Large intestine (tissue), 3 donors: ENCODE results near the gene LTBP1. TPM values are rescaled to one million over a fixed set of nuclear protein-coding genes. Genes with fewer than 3 reads are reported as not detected.

Experiments used
- DNase-seq, 2 donors: peaks; one replicate each; pipeline versions ENCODE4 v3.0.0 to v3.0.0-alpha.2; 2013
- H3K27ac ChIP-seq: one replicate; pipeline ENCODE4 v1.5.1; 2013; ENCODE audit warnings: low read length
- H3K27me3 ChIP-seq: 2 replicates; pipeline ENCODE4 v1.6.1; 2013; ENCODE audit warnings: low read length; ENCODE audit not compliant: control insufficient read depth, insufficient read depth
- H3K36me3 ChIP-seq: 2 replicates; pipeline ENCODE4 v1.6.1; 2013; ENCODE audit warnings: low read length; ENCODE audit not compliant: control insufficient read depth, insufficient read depth
- H3K4me1 ChIP-seq: one replicate; pipeline ENCODE4 v1.6.1; 2013; ENCODE audit warnings: low read length; ENCODE audit not compliant: control insufficient read depth, insufficient read depth
- H3K4me3 ChIP-seq: one replicate; pipeline ENCODE4 v1.5.1; 2013; ENCODE audit warnings: low read length
- H3K9me3 ChIP-seq: one replicate; pipeline ENCODE4 v1.6.1; 2013; ENCODE audit warnings: mild to moderate bottlenecking, low read depth, low read length, moderate library complexity; ENCODE audit not compliant: control insufficient read depth
- WGBS: methylation state at CpG from one replicate; pipeline ENCODE4 v1.1.5; 2013; ENCODE audit warnings: low lambda C conversion rate; ENCODE audit not compliant: insufficient coverage; 5-methylcytosine and 5-hydroxymethylcytosine counted together
- polyA plus RNA-seq: library from polyadenylated mRNA; unstranded; fragments of 120-200 nt; gene quantifications from one replicate; pipeline ENCODE4 v1.2.1, GENCODE V29; 2013

The LTBP1 gene
- polyA plus RNA-seq, 1 donor: 22.9 TPM

GRCh38 chr2:33022989-33023727, 76.4 kb downstream of the LTBP1 start:
- H3K4me1 ChIP-seq: peaks cover 6% of the 10 kb centered on the region
- 0% methylated on average over 2 of the region's 6 CpGs for WGBS
- no peaks in the 10 kb centered on the region for H3K27me3 ChIP-seq
- H3K27ac ChIP-seq: peak overlapping the region; percentile 15
- H3K9me3 ChIP-seq: no peaks in the 10 kb centered on the region
- H3K36me3 ChIP-seq: no peaks in the 10 kb centered on the region
- DNase-seq: peak; percentile 53 to 68
- H3K4me3 ChIP-seq: no peak overlapping the region

- no peaks in the 10 kb centered on the region for H3K9me3 ChIP-seq
- H3K4me3 ChIP-seq: no peak overlapping the region
- no CpG with 5 or more reads among the region's 2 CpGs for WGBS
- peak; percentile 35 to 43 for DNase-seq
- H3K36me3 ChIP-seq: no peaks in the 10 kb centered on the region
- no peaks in the 10 kb centered on the region for H3K27me3 ChIP-seq
- peak overlapping the region; percentile 15 for H3K27ac ChIP-seq
- H3K4me1 ChIP-seq: peaks cover 6% of the 10 kb centered on the region
Observed at GRCh38 chr2:33023728-33024500, 77.2 kb downstream of the LTBP1 start.

GRCh38 chr2:33024758-33025157, 78.0 kb downstream of the LTBP1 start:
- DNase-seq: no peak
- Histone ChIP-seq H3K4me1 (peaks cover 6% of the 10 kb centered on the region), H3K27ac (no peak overlapping the region), H3K9me3 (no peaks in the 10 kb centered on the region), H3K4me3 (no peak overlapping the region), H3K36me3 (no peaks in the 10 kb centered on the region), H3K27me3 (no peaks in the 10 kb centered on the region)
- no CpG with 5 or more reads among the region's 2 CpGs for WGBS

GRCh38 chr2:33029459-33029858, 82.7 kb downstream of the LTBP1 start:
- H3K27ac ChIP-seq: no peak overlapping the region
- H3K4me3 ChIP-seq: no peak overlapping the region
- H3K4me1 ChIP-seq: peaks cover 2% of the 10 kb centered on the region
- H3K36me3 ChIP-seq: no peaks in the 10 kb centered on the region
- DNase-seq: no peak
- WGBS: 86% methylated on average over 1 of the region's 3 CpGs
- H3K27me3 ChIP-seq: no peaks in the 10 kb centered on the region
- no peaks in the 10 kb centered on the region for H3K9me3 ChIP-seq

DNA sequence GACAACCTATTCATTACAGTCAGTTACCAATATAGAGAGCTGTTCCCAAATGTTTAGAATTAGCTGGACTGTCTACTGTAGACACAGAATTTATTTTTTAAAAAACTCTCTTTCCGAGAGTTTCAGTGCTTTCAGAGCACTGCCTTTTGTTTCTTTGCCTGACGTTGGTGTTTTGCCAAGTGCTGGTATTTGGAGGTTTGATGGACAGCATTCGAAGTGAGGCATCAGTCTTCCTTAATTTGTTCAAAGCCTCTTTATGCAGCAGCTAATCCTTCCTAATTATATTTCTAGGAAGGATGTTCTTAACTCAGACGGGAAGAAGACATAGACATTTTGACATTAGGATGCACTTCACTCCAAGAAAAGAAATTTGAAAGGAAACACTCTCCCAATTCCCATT, 83.2 kb downstream of the LTBP1 start:
- no peak for DNase-seq
- no peaks in the 10 kb centered on the region for H3K27me3 ChIP-seq
- no peak overlapping the region for H3K27ac ChIP-seq
- no CpG with 5 or more reads among the region's 4 CpGs for WGBS
- H3K36me3 ChIP-seq: no peaks in the 10 kb centered on the region
- H3K9me3 ChIP-seq: no peaks in the 10 kb centered on the region
- H3K4me3 ChIP-seq: no peak overlapping the region
- no peaks in the 10 kb centered on the region for H3K4me1 ChIP-seq

DNA sequence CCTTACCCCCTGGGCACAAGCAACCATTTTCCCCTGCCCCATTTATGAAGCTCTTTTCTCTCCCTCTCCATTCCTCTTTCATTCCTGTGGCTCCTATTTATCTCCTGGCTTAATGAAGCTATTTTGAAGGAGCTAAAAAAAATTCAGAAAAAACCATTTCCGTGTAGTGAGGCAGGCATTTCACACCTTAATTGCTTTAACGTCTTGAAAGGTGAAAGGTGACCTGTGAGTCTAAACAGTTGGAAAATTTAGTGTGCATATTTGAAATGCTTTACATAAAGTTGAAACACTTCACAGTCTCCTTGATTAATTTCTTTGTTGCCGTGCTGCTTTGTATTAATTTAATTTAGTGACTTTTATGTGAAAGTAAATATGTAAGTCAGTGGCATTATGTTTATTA, 83.6 kb downstream of the LTBP1 start:
- H3K9me3 ChIP-seq: no peaks in the 10 kb centered on the region
- no peaks in the 10 kb centered on the region for H3K4me1 ChIP-seq
- DNase-seq: no peak
- H3K27ac ChIP-seq: no peak overlapping the region
- H3K27me3 ChIP-seq: no peaks in the 10 kb centered on the region
- no peaks in the 10 kb centered on the region for H3K36me3 ChIP-seq
- WGBS: 49% methylated on average over 3 of the region's 3 CpGs
- H3K4me3 ChIP-seq: no peak overlapping the region

GRCh38 chr2:33032245-33032644, 85.5 kb downstream of the LTBP1 start:
- 33% methylated on average over 2 of the region's 2 CpGs for WGBS
- H3K27ac ChIP-seq: no peak overlapping the region
- H3K27me3 ChIP-seq: no peaks in the 10 kb centered on the region
- no peak for DNase-seq
- no peak overlapping the region for H3K4me3 ChIP-seq
- H3K9me3 ChIP-seq: no peaks in the 10 kb centered on the region
- H3K36me3 ChIP-seq: no peaks in the 10 kb centered on the region
- H3K4me1 ChIP-seq: no peaks in the 10 kb centered on the region

- Histone ChIP-seq H3K27me3 (no peaks in the 10 kb centered on the region), H3K36me3 (no peaks in the 10 kb centered on the region), H3K9me3 (no peaks in the 10 kb centered on the region), H3K27ac (no peak overlapping the region), H3K4me1 (no peaks in the 10 kb centered on the region), H3K4me3 (peak overlapping the region; percentile 20)
- no CpG with 5 or more reads among the region's 7 CpGs for WGBS
- DNase-seq: peak in 1 of 2 donors; percentile 40
Observed at GRCh38 chr2:33033606-33034081, 86.9 kb downstream of the LTBP1 start.

DNA sequence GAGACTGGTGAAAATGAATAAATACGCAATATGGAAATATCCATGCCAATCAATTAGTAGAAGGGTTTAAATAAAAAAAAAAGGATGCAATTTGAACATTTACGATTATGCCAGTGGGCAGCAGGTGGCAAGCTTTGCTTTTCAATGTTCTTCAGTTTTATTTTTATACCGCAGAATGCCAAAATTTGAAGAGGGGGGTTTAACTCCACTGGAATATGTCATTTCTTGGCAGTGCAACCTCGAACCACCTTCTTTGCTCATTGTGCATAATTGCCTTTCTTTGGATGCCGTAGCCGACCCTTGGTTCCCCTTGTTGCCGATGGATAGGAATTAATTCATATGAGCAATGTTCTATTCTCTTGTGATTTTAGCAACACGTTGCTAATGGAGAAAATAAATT, 88.0 kb downstream of the LTBP1 start:
- DNase-seq: no peak
- 86% methylated on average over 7 of the region's 8 CpGs for WGBS
- no peak overlapping the region for H3K27ac ChIP-seq
- no peaks in the 10 kb centered on the region for H3K4me1 ChIP-seq
- H3K27me3 ChIP-seq: no peaks in the 10 kb centered on the region
- no peak overlapping the region for H3K4me3 ChIP-seq
- no peaks in the 10 kb centered on the region for H3K36me3 ChIP-seq
- no peaks in the 10 kb centered on the region for H3K9me3 ChIP-seq

GRCh38 chr2:33038230-33038629, 91.5 kb downstream of the LTBP1 start:
- no peaks in the 10 kb centered on the region for H3K9me3 ChIP-seq

More at GRCh38 chr2:33038230-33038629, 91.5 kb downstream of the LTBP1 start:
- DNase-seq: no peak
- Histone ChIP-seq H3K27ac (no peak overlapping the region), H3K4me3 (no peak overlapping the region), H3K27me3 (no peaks in the 10 kb centered on the region), H3K36me3 (no peaks in the 10 kb centered on the region), H3K4me1 (no peaks in the 10 kb centered on the region)
- WGBS: 60% methylated on average over 1 of the region's 4 CpGs
